Esophagus muscularis mucosa (tissue), 4 donors: ENCODE results near the gene HMGN4. TPM values are rescaled to one million over a fixed set of nuclear protein-coding genes. Genes with fewer than 3 reads are reported as not detected.

ENCODE experiments used
- DNase-seq: peaks from one replicate; pipeline ENCODE4 v3.0.0-alpha.2; 2017; ENCODE audit errors: extremely low spot score
- H3K27ac ChIP-seq, 4 donors: fragments of 200-600 bp; sonication (generic); replicated peaks in 1 of 4; 1 replicate in 3 of 4; 2 replicates in 1 of 4; pipeline ENCODE4 v1.5.1; 2016 to 2019; ENCODE audit warnings: mild to moderate bottlenecking in 1 of 4
- H3K27me3 ChIP-seq, 4 donors: fragments of 200-600 bp; sonication (generic); one replicate each; pipeline versions ENCODE4 v1.5.1 to v1.6.0; 2016 to 2019
- H3K36me3 ChIP-seq, 4 donors: fragments of 200-600 bp; sonication (generic); one replicate each; pipeline ENCODE4 v1.5.1; 2016 to 2019
- H3K4me1 ChIP-seq, 4 donors: fragments of 200-600 bp; sonication (generic); one replicate each; pipeline ENCODE4 v1.5.1; 2016 to 2019
- H3K4me3 ChIP-seq, 4 donors: fragments of 200-600 bp; sonication (generic); 1 replicate in 2 of 4; 2 replicates in 2 of 4; pipeline ENCODE4 v1.5.1; 2016 to 2019; ENCODE audit warnings: mild to moderate bottlenecking in 4 of 4, moderate library complexity in 1 of 4
- H3K9me3 ChIP-seq, 4 donors: fragments of 200-600 bp; sonication (generic); 1 replicate in 3 of 4; 2 replicates in 1 of 4; pipeline ENCODE4 v1.5.1; 2016 to 2019
- CTCF ChIP-seq, 3 experiments: fragments of 200-600 bp in 2 of 3; fragments of 450-650 bp in 1 of 3; sonication (generic) in 2 of 3; IDR thresholded peaks; one replicate each; pipeline ENCODE4 v1.5.1; 2017 to 2019; ENCODE audit warnings: antibody characterized with exemption in 3 of 3, mild to moderate bottlenecking in 2 of 3, moderate library complexity in 1 of 3
- EP300 ChIP-seq: sonication (generic); formaldehyde crosslinking; IDR thresholded peaks from one replicate; pipeline ENCODE4 v1.6.1; 2017; ENCODE audit warnings: antibody characterized with exemption
- POLR2A ChIP-seq: fragments of 450-650 bp; IDR thresholded peaks from one replicate; pipeline ENCODE4 v1.6.1; 2017; ENCODE audit warnings: antibody characterized with exemption, moderate library complexity, mild to moderate bottlenecking, low read depth
- POLR2AphosphoS5 ChIP-seq, 2 donors: sonication (generic); formaldehyde crosslinking; IDR thresholded peaks; one replicate each; pipeline ENCODE4 v1.6.1; 2017; ENCODE audit warnings: antibody characterized with exemption in 2 of 2
- WGBS: methylation state at CpG from one replicate; pipeline ENCODE4 v1.1.5; 2018; 5-methylcytosine and 5-hydroxymethylcytosine counted together
- intact Hi-C: fragments of 100-400 bp; cut with DNase I; formaldehyde crosslinking; loops from one replicate; pipeline ENCODE4 v1.15.1; 2023
- total RNA-seq, 4 donors: library from RNA; depleted of rRNA; stranded (reverse); fragments of >200 nt; gene quantifications; one replicate each; pipeline versions ENCODE4 v1.1.0 to v1.2.1, GENCODE V29; 2016

Gene HMGN4
- total RNA-seq, 4 donors from 2014 or later, result 80.2 to 117 (median 86.5) TPM

GRCh38 chr6:26592649-26593048 is 54.5 kb downstream of the HMGN4 start:
- no peak overlapping the region for H3K4me3 ChIP-seq
- no peaks in the 10 kb centered on the region for H3K36me3 ChIP-seq
- H3K27ac ChIP-seq, result no peak overlapping the region
- intact Hi-C loops, result no loop called here
- H3K9me3 ChIP-seq, result no peaks in the 10 kb centered on the region
- peaks cover 8 to 20% (median 16%) of the 10 kb centered on the region in 4 donors for H3K4me1 ChIP-seq
- H3K27me3 ChIP-seq, result peaks cover 0 to 64% (median 25%) of the 10 kb centered on the region in 4 donors
- DNase-seq, result no peak
- TF ChIP-seq EP300 (no peak), POLR2A (no peak), CTCF (IDR thresholded peaks at IDR 0.05) (no peak)
- WGBS, result 54% methylated on average over 4 of the region's 4 CpGs

GRCh38 chr6:26593278-26594130 is 55.3 kb downstream of the HMGN4 start:
- WGBS, result 27% methylated on average over 20 of the region's 20 CpGs
- intact Hi-C loops, result loop anchor here (2.0 kb wide), 1 partner anchor 253 kb away; no protein-coding TSS in a partner anchor

GRCh38 chr6:26594131-26594498 is 55.9 kb downstream of the HMGN4 start:
- intact Hi-C loops, result loop anchor here (2.0 kb wide), 1 partner anchor 253 kb away; no protein-coding TSS in a partner anchor
- H3K27me3 ChIP-seq, result peaks cover 0 to 51% (median 25%) of the 10 kb centered on the region in 4 donors
- H3K4me1 ChIP-seq, result peaks cover 13 to 30% (median 26%) of the 10 kb centered on the region in 4 donors

More at GRCh38 chr6:26593278-26594130, 55.3 kb downstream of the HMGN4 start:
- peaks cover 0 to 57% (median 25%) of the 10 kb centered on the region in 4 donors for H3K27me3 ChIP-seq
- H3K4me1 ChIP-seq, result peaks cover 13 to 29% (median 24%) of the 10 kb centered on the region in 4 donors
- no peak for TF ChIP-seq EP300
- no peak for TF ChIP-seq CTCF (IDR thresholded peaks at IDR 0.05)
- no peak for TF ChIP-seq POLR2A
- no peak for TF ChIP-seq POLR2AphosphoS5 (IDR thresholded peaks at IDR 0.05)
- DNase-seq, result no peak
- H3K4me3 ChIP-seq, result no peak overlapping the region
- peaks cover 4 to 7% (median 7%) of the 10 kb centered on the region in 4 donors for H3K36me3 ChIP-seq
- no peaks in the 10 kb centered on the region for H3K9me3 ChIP-seq
- H3K27ac ChIP-seq, result no peak overlapping the region

More at GRCh38 chr6:26594131-26594498, 55.9 kb downstream of the HMGN4 start:
- Histone ChIP-seq H3K27ac (no peak overlapping the region), H3K36me3 (peaks cover 8 to 14% (median 13%) of the 10 kb centered on the region in 4 donors), H3K4me3 (no peak overlapping the region), H3K9me3 (no peaks in the 10 kb centered on the region)
- no peak for DNase-seq
- 28% methylated on average over 6 of the region's 6 CpGs for WGBS
- TF ChIP-seq POLR2AphosphoS5 (IDR thresholded peaks at IDR 0.05), result no peak
- TF ChIP-seq CTCF (IDR thresholded peaks at IDR 0.05), result no peak
- TF ChIP-seq EP300, result no peak
- TF ChIP-seq POLR2A, result no peak
